IPS-18c (cell line): ENCODE measurements around the gene SSBP3.
"Not testable (repeated sequence)": the region's sequence is repeated elsewhere in the genome, so short reads cannot be mapped to it uniquely, and the experiment has no call there.

Experiments
- H3K4me3 ChIP-seq: 2 replicates; pipeline ENCODE4 v1.7.0; 2013; ENCODE audit warnings: low read depth, mild to moderate bottlenecking, low read length, moderate library complexity; ENCODE audit not compliant: insufficient read depth
- H3K9me3 ChIP-seq: one replicate; pipeline ENCODE4 v1.6.1; 2013; ENCODE audit warnings: mild to moderate bottlenecking, low read length, moderate library complexity; ENCODE audit not compliant: control insufficient read depth, insufficient read depth

Gene SSBP3

DNA sequence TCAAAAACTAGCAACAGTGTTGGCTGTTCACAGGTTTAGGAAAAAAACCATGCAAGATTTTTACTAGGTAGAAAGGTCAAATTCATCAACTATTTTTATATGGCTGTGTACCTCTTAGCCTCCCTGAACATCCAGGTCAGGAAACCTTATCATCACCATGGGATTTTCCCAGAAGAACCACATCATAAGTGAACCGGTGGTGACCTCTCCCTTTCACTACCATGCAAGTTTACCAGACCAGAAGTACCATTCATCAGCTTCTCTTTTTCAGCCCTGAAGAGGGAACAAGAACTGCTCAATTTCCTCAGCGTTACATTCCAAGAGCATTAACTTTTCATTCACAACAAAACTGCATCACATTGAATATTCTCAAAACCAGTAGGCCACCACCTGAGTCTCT lies 5.9 kb downstream of the SSBP3 start:
- Histone ChIP-seq H3K4me3 (no peak overlapping the region), H3K9me3 (peaks cover 2% of the 10 kb centered on the region)

DNA sequence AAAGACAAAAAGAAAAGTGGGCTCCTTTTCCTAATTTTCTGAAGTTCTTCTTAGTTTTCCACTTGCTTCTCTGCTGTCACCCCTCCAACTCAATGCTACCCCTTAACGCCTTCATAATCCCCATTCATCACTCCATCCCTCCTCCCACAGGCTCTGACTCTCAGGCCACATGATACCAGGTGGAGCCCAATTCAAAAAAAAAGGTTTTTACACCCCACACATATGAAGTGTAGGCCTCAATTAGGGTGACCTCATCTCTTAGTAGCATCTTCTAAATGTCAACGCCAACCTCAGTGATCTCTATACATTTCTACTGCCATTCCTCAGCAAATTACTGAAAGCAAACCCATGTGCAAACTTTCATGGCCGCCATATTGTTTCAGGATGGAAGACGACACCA lies 6.4 kb downstream of the SSBP3 start:
- no peaks in the 10 kb centered on the region for H3K9me3 ChIP-seq
- H3K4me3 ChIP-seq: no peak overlapping the region

DNA sequence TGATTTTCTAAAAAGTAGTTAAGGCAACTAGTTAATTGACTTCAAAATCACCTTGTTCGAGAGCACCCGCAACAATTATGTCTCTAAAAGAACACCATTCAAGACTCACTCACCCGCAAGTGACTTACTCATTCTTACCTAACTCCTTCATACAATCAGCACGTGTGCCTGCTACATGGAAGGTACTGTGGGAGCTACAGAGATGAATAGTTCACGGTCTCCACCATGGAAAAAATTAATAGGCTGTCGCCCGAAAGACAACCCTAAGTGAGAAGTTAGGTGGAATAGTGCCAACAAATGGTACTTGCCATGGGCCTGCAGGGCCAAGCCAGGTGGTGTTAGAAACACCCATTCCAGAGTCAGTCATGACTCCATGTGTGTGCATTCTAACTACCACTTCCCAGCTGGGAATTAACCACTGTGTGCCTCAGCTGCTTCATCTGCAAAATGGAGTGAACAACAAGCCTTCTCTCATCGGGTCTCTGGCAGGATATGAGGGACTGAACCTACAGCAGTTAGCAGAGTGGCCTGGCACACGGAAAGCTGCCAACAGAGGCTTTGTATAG lies 7.1 kb downstream of the SSBP3 start:
- no peaks in the 10 kb centered on the region for H3K9me3 ChIP-seq
- H3K4me3 ChIP-seq: no peak overlapping the region

DNA sequence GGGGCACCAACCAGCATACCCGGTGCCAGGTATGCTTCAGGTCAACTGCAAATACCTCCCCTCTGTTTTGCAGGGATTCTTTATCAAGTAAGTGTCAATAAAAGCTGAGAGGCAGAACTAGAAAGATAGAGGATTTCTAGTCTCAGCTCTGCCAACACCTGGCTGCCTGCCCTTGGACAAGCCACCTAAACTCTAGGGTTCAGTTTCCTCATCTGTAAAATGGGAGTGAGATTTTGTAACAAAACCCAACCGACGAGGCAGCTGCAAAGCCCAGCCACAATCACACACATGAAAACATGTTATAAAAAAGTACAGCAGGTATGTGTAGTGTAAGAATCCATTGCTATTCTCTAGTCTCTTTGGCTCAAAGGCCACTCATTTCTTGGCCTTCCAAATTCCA lies 8.2 kb downstream of the SSBP3 start:
- Histone ChIP-seq H3K4me3 (no peak overlapping the region), H3K9me3 (no peaks in the 10 kb centered on the region)

DNA sequence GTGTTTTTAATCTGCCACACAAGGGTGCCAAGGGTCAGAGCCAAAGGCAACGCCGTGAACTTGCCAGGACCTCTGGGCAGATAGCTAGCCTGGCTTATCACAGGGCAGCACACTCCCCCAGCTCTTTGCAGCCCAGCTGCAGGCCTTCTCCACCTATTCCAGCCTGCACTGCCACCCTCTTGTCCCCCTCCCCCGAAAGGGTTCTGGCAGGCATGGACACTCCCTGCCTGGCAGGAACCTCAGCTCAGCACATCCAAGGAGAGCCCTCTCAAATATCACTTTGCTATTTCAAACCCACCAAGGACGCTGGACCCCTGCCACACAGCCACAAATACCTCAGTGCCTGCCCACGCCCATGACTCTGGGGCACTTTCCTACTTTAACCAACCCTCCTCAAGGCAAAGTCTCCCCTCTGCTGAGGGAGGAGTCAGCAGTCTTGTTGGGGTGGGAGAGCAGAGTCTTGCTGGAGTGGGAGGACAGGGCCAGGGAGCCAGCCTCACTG lies 9.1 kb downstream of the SSBP3 start:
- Histone ChIP-seq H3K4me3 (no peak overlapping the region), H3K9me3 (no peaks in the 10 kb centered on the region)

DNA sequence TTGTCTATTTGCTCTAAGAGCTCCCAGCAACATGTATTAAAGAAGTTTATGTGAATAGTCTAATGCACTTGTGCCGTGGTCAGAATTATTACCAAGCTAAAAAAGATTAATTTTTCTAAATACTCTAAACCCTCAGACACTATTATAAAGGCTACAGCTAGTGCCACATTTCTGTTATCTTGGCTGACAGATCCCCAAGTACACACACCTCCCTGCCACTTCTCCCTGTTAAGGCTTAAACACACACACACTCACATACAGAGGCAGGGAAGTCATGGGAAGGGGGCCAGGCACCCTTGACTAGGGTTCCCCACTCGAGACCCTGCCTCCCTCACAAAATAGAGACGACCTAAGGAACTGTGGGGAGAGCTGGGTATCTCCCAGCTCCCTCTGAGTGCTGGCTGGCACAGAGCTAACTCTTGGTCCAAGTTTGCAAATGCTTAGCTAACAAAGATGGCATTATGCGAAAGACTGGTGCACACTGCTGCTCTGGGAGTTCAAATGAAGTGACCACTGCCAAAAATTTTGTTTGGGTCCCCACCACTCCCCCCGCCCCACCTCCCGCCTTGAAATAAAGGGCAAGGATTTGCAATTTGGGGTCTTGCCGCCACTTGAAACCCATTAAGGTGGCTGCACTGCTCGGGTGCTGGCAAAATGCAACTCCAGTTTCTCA lies 9.8 kb downstream of the SSBP3 start:
- Histone ChIP-seq H3K4me3 (no peak overlapping the region), H3K9me3 (no peaks in the 10 kb centered on the region)

DNA sequence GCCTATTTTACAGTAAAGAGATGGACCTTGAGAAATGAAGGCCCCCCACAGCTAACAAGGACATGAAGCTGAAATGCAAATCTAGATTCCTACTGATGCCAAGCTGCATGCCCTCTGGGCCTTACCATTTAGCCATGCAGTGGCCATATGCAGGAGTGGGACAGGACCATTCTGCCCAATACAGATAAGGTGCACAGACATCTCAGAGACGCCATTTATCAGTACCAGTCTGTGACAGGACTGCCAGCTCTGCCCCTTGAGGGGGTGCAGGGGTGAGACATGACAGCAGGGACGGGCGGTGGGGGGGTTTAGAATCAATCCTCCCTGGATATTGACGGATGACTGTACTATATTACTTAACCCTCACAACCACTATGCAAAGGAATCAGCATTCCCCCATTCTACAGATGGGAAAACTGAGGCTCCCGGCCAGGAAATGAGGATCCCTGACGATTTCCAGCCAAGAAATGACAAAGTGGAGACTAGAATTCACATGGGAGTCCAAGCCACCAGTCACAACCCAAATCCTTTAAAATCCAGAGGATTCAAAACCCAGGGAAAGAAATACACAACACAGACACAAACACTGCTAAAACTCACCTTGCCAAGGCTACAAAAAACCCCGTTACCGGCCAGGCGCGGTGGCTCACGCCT lies 10.8 kb downstream of the SSBP3 start:
- no peaks in the 10 kb centered on the region for H3K9me3 ChIP-seq

DNA sequence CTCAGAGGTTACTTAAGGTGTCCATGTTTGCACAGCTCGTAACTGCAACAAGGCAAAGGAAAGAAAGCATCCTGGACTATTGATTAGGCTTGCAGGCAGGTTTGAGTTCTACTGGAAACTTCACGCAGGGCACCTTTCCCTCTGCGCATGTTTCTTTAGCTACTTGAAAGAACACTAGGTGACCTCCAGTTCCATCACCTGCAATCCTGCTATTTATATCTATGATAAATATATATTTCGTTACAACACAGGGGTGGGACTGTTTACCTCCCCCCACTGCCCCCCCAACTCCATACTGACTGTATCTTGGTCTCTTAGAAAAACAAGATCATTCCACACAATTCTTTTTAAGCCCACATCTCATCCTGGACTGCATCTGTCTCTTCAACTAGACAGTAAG lies 12.1 kb downstream of the SSBP3 start:
- Histone ChIP-seq H3K9me3 (no peaks in the 10 kb centered on the region), H3K4me3 (no peak overlapping the region)

More for the DNA sequence above, 10.8 kb downstream of the SSBP3 start:
- H3K4me3 ChIP-seq: no peak overlapping the region

DNA sequence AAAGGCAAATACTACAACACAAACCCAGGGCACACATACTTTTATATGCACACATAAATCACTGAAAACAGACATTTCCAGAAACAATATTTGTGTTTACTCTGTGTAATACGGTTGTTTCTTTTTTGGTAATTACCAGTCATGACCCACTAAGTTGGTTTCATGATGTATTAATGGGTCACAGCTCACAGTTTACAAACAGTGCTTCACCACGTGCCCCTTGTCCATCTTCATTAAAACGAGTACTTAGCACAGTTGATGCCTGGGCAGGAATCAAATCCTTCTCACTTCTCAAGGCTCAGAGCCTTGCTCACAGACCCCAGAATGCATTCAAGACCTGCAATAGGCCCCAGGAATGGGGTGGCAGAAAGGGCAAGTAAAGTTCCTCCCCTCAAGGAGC lies 13.8 kb downstream of the SSBP3 start:
- Histone ChIP-seq H3K4me3 (no peak overlapping the region), H3K9me3 (no peaks in the 10 kb centered on the region)

DNA sequence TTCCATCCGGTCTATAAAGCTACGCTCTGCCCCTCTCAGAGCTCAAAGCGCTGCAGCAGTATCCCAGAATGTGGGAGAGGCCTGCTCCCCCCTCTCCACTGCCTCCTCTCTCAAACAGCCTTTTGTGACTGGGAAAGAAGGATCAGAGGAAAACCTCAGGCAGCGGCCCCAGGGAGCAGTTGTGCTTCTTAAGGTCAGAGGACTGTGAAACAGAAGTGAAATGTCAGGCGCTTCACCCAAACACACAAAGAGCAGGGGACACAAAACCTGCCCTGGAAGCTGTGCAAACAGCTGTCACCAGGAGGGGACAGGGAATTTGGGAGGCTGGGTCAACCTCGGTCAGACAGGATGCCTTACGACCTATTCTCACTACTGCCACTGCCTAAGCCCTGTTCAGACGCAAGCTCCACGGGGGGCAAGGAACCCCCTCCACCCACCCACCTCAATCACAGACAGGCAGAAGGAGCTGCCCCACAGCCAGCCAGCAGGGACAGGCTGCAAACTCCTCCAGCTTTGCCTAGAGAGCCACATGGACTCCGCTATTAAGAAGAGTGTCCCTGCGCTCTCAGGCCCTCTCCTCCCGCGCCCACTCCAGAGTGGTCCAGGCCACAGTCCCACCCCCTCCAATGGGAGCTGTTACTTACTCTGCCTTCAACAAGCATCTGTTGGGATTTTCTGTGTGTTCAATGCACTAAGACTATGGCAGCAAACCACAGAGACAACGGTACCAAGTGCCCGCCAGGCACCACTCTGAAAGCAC lies 14.6 kb downstream of the SSBP3 start:
- no peak overlapping the region for H3K4me3 ChIP-seq
- no peaks in the 10 kb centered on the region for H3K9me3 ChIP-seq

DNA sequence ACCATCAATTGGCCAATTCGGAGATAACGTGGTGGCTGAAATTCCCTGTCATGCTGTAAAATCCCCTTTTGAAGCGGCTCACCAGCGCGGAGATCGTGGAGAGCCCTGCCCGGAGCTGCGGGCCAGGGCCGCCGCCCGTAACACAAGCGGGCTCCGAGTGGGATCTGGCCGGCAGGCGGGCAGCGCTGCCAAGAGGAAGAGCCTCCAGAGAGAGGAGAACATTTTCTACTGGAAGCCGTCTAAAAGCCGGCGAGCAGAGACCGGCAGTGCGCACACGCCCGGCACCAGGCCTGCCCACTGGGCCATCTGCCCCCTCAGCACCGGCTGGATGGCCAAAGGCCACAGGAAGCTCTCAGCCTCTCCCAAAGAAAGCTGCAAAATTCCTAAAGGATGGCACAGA lies 15.5 kb downstream of the SSBP3 start:
- no peak overlapping the region for H3K4me3 ChIP-seq
- H3K9me3 ChIP-seq: no peaks in the 10 kb centered on the region

DNA sequence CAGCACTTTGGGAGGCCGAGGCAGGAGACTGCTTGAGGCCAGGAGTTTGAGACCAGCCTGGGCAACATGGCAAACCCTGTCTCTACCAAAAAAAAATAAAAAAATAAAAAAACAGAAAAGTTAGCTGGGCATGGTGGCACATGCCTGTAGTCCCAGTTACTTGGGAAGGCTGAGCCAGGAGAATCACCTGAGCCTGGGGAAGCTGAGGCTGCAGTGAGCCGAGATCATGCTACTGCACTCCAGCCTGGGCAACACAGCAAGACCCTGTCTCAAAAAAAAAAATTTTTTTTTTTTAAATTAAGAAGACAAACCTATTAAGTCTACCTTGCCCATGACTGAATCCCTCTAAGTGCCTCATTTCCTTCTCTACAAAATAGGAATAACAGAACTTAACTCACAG lies 16.6 kb downstream of the SSBP3 start:
- H3K9me3 ChIP-seq, H3K4me3 ChIP-seq: not testable (repeated sequence)

DNA sequence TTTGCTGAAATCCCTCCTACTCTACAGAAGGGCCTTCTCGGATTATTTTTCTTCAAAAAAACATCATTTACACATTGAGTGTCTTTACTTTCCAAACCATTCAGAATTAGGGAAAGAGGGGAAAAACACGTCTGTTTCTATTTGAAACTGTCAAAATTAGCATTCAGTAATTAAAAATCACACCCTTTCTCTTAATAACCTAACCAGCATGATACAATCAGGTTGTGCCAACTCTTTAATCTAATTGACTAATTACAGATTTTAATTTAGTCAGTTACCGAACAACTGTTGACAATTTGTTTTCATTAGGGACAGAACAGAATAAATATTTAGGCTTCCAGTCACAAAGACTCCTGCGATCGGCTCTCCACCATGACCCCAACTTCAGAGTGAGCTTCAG lies 18.8 kb downstream of the SSBP3 start:
- Histone ChIP-seq H3K4me3 (no peak overlapping the region), H3K9me3 (no peaks in the 10 kb centered on the region)

DNA sequence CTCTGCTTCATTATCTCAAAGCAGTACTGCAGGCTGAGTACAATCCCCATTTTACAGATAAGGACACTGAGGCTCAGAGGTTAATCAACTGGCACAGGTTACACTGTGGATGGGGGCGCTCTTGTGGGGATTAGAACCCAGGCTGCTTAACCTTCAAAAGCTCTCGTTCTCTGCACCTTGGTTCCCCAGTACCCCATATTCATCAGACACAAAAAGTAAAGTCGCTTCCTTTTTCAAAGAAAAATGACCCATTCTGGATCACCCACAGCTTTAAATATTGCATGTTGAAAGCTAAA lies 20.5 kb downstream of the SSBP3 start:
- Histone ChIP-seq H3K9me3 (no peaks in the 10 kb centered on the region), H3K4me3 (no peak overlapping the region)

DNA sequence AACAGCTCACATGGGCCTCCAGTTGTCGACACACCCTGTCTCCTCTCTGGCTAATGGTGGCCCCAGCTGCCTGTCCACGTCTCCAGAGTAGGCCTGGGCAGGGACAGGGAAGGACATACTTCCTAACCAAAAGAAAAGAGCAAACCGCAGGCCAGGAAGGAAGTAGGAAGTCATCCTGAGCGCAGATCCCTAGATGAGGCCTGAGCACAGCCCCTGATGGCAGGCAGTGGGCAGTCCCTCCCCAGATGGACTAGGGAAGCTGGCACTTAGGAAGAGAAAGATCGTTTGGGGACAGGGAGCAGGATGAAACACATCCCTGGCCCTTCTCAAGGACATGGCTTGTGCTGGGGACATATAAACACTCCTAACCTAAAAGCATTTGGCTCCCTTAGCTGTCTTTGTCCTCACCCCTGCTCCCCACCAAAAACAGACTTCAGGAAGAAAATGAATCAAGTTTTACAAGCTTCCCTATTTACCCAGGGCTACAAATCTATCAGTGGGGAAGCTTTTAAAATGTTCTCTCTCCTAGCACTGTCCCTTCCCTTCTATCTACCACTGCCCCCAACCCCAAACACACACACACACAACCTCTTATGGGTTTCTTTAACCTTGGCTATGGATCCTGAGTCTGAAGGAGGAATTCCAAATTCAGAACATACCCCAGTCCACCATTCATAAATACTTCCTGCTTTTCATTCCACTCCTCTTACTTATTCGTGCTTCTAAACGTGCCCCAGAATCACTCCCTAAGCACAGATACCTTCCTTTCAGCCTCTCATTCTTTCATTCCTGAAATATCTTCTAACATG lies 21.1 kb downstream of the SSBP3 start:
- H3K9me3 ChIP-seq: no peaks in the 10 kb centered on the region
- no peak overlapping the region for H3K4me3 ChIP-seq

DNA sequence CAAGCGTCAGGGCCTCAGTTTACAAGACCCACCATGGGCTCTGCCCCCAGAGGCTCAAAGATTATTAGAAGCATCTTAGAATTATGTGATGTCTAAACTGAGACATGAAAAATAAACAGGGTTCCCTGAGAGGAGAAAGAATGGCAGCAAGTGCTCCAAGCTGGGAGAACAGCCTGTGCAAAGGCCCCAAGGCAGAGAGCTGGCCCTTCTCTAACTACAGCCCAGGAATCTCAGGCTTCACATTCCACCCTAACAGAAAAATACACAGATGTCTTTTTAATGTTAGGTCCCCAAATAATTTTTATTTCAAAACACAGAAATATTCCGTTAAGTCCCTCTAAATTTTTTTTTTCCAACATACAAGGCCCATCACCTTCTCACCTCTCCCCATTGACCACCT lies 21.7 kb downstream of the SSBP3 start:
- Histone ChIP-seq H3K4me3 (no peak overlapping the region), H3K9me3 (no peaks in the 10 kb centered on the region)

DNA sequence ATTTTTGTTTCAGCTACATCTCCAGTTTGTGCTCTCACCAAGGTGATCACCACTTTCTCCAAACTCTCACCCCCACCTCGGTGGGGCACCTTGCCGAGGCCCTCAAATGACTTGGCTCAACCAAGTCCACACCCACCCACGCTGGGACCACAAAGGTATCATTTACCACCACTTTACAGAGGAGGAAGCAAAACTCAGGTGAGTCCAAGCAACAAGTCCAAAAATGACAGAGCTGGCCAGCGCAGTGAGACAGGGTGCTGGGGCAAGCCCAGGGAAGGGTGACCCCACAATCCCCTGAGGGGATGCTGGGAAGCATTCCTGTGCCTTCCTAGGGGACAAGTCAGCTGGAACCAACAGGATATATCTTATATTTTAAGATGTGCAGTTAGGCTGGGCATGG lies 24.7 kb downstream of the SSBP3 start:
- Histone ChIP-seq H3K4me3 (no peak overlapping the region), H3K9me3 (no peaks in the 10 kb centered on the region)
